ENCODE results near the gene DGCR8.

DNA sequence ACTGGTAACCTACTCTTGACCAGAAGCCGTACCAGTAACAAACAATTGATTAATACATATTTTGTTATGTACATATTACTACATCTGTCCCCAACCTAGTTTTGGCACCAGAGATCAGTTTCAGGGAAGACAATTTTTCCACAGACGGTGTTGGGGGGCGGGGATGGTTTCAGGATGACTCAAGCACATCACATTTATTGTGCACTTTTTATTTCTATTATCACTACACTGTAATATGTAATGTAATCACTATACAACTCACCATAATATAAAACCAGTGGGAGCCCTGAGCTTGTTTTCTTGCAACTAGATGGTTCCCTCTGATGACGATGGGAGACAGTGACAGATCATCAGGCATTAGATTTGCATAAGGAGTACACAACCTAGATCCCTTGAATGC lies 15.5 kb downstream of the DGCR8 start:
- TF ChIP-seq POLR2A (IDR thresholded peaks at IDR 0.05; ENCODE audit: low read depth, low read length) (no peak), RAD21 (IDR thresholded peaks at IDR 0.05; ENCODE audit: low read length) (no peak), MXI1 (IDR thresholded peaks at IDR 0.05; ENCODE audit: borderline replicate concordance, low read depth, low read length) (no peak), BHLHE40 (IDR thresholded peaks at IDR 0.05; ENCODE audit: low read depth, low read length) (no peak), MAZ (IDR thresholded peaks at IDR 0.05; ENCODE audit: borderline replicate concordance, low read depth, low read length) (no peak), CEBPB (IDR thresholded peaks at IDR 0.05; ENCODE audit: low read depth, low read length) (no peak), MAFK (IDR thresholded peaks at IDR 0.05; ENCODE audit: low read depth, low read length) (no peak), RCOR1 (IDR thresholded peaks at IDR 0.05; ENCODE audit: insufficient replicate concordance, low read length) (no peak), RFX5 (IDR thresholded peaks at IDR 0.05; ENCODE audit: low read depth, low read length) (no peak)
- TF ChIP-seq, protein P1, sequence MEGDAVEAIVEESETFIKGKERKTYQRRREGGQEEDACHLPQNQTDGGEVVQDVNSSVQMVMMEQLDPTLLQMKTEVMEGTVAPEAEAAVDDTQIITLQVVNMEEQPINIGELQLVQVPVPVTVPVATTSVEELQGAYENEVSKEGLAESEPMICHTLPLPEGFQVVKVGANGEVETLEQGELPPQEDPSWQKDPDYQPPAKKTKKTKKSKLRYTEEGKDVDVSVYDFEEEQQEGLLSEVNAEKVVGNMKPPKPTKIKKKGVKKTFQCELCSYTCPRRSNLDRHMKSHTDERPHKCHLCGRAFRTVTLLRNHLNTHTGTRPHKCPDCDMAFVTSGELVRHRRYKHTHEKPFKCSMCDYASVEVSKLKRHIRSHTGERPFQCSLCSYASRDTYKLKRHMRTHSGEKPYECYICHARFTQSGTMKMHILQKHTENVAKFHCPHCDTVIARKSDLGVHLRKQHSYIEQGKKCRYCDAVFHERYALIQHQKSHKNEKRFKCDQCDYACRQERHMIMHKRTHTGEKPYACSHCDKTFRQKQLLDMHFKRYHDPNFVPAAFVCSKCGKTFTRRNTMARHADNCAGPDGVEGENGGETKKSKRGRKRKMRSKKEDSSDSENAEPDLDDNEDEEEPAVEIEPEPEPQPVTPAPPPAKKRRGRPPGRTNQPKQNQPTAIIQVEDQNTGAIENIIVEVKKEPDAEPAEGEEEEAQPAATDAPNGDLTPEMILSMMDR (conservative IDR thresholded peaks at IDR 0.05; ENCODE audit: low read depth, low read length): no peak
- TF ChIP-seq, protein P2, sequence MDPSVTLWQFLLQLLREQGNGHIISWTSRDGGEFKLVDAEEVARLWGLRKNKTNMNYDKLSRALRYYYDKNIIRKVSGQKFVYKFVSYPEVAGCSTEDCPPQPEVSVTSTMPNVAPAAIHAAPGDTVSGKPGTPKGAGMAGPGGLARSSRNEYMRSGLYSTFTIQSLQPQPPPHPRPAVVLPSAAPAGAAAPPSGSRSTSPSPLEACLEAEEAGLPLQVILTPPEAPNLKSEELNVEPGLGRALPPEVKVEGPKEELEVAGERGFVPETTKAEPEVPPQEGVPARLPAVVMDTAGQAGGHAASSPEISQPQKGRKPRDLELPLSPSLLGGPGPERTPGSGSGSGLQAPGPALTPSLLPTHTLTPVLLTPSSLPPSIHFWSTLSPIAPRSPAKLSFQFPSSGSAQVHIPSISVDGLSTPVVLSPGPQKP (IDR thresholded peaks at IDR 0.05; ENCODE audit: borderline replicate concordance, low read depth, low read length): no peak
- TF ChIP-seq, protein P3, sequence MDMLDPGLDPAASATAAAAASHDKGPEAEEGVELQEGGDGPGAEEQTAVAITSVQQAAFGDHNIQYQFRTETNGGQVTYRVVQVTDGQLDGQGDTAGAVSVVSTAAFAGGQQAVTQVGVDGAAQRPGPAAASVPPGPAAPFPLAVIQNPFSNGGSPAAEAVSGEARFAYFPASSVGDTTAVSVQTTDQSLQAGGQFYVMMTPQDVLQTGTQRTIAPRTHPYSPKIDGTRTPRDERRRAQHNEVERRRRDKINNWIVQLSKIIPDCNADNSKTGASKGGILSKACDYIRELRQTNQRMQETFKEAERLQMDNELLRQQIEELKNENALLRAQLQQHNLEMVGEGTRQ (IDR thresholded peaks at IDR 0.05; ENCODE audit: low read depth, low read length): no peak
